ENCODE data around the gene KLHL7.

Gene KLHL7

DNA sequence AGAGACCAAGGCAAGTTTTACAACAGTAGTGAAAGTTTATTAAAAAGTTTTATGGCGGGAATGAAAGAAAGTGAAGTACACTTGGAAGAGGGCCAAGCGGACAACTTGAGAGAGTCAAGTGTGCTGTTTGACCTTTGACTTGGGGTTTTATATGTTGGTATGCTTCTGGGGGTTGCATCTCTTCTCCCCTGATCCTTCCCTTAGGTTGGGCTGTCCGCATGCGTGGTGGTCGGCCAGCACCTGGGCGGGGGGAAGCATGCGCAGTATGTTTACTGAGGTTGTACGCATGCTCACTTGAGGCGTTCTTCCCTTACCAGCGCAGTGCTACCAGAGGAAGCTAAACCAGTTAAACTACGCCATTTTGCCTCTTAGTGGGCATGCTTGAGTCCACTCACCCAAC, 108.2 kb downstream of the KLHL7 start:
- H3K9ac ChIP-seq (ENCODE audit: low read depth, low read length, poor library complexity, severe bottlenecking) = no peak overlapping the region
- H3K9me2 ChIP-seq (replicated peaks; ENCODE audit: low read depth, low read length) = no peaks in the 10 kb centered on the region
- no peaks in the 10 kb centered on the region for H3K36me3 ChIP-seq (ENCODE audit: insufficient read depth, low read length)
- H3K27me3 ChIP-seq (ENCODE audit: insufficient read depth, low read length, poor library complexity, severe bottlenecking) = no peaks in the 10 kb centered on the region
- no peaks in the 10 kb centered on the region for H3F3A ChIP-seq (ENCODE audit: low read depth)
- no peak overlapping the region for H3K4me2 ChIP-seq (ENCODE audit: low read depth, low read length, poor library complexity, severe bottlenecking)
- H3K4me1 ChIP-seq (ENCODE audit: insufficient read depth, low read length, poor library complexity, severe bottlenecking) = no peaks in the 10 kb centered on the region
- no peak overlapping the region for H3K4me3 ChIP-seq (ENCODE audit: low read length, poor library complexity, severe bottlenecking)
- H4K20me1 ChIP-seq (ENCODE audit: insufficient read depth, low read length, poor library complexity, severe bottlenecking) = no peaks in the 10 kb centered on the region
- no peaks in the 10 kb centered on the region for H3K9me3 ChIP-seq (ENCODE audit: insufficient read depth, low read depth, low read length)
- H2AFZ ChIP-seq (ENCODE audit: low read length) = no peak overlapping the region
- H3K79me2 ChIP-seq (ENCODE audit: insufficient read depth, low read length) = no peaks in the 10 kb centered on the region
- TF ChIP-seq EZH2phosphoT487 (IDR thresholded peaks at IDR 0.05; ENCODE audit: borderline replicate concordance) (no peak), CTCF (conservative IDR thresholded peaks at IDR 0.05; ENCODE audit: low read length) (no peak)

GRCh38 chr7:23214423-23214822, 108.8 kb downstream of the KLHL7 start:
- Histone ChIP-seq H3K4me3 (ENCODE audit: low read length, poor library complexity, severe bottlenecking) (no peak overlapping the region), H4K20me1 (ENCODE audit: insufficient read depth, low read length, poor library complexity, severe bottlenecking) (no peaks in the 10 kb centered on the region), H3K9me3 (ENCODE audit: insufficient read depth, low read depth, low read length) (no peaks in the 10 kb centered on the region), H3K79me2 (ENCODE audit: insufficient read depth, low read length) (no peaks in the 10 kb centered on the region), H3K9me2 (replicated peaks; ENCODE audit: low read depth, low read length) (no peaks in the 10 kb centered on the region), H3K36me3 (ENCODE audit: insufficient read depth, low read length) (no peaks in the 10 kb centered on the region), H3F3A (ENCODE audit: low read depth) (no peaks in the 10 kb centered on the region), H3K9ac (ENCODE audit: low read depth, low read length, poor library complexity, severe bottlenecking) (no peak overlapping the region), H3K4me1 (ENCODE audit: insufficient read depth, low read length, poor library complexity, severe bottlenecking) (no peaks in the 10 kb centered on the region), H3K4me2 (ENCODE audit: low read depth, low read length, poor library complexity, severe bottlenecking) (no peak overlapping the region), H2AFZ (ENCODE audit: low read length) (no peak overlapping the region), H3K27me3 (ENCODE audit: insufficient read depth, low read length, poor library complexity, severe bottlenecking) (no peaks in the 10 kb centered on the region)
- TF ChIP-seq EZH2phosphoT487 (IDR thresholded peaks at IDR 0.05; ENCODE audit: borderline replicate concordance) (no peak), CTCF (conservative IDR thresholded peaks at IDR 0.05; ENCODE audit: low read length) (no peak)

GRCh38 chr7:23214938-23215337, 109.4 kb downstream of the KLHL7 start:
- no peak overlapping the region for H2AFZ ChIP-seq (ENCODE audit: low read length)
- no peaks in the 10 kb centered on the region for H3K79me2 ChIP-seq (ENCODE audit: insufficient read depth, low read length)
- no peaks in the 10 kb centered on the region for H3K4me1 ChIP-seq (ENCODE audit: insufficient read depth, low read length, poor library complexity, severe bottlenecking)
- H3K9me3 ChIP-seq (ENCODE audit: insufficient read depth, low read depth, low read length) = no peaks in the 10 kb centered on the region
- no peaks in the 10 kb centered on the region for H3K36me3 ChIP-seq (ENCODE audit: insufficient read depth, low read length)
- H3K4me2 ChIP-seq (ENCODE audit: low read depth, low read length, poor library complexity, severe bottlenecking) = no peak overlapping the region
- no peaks in the 10 kb centered on the region for H3F3A ChIP-seq (ENCODE audit: low read depth)
- no peaks in the 10 kb centered on the region for H3K27me3 ChIP-seq (ENCODE audit: insufficient read depth, low read length, poor library complexity, severe bottlenecking)
- no peaks in the 10 kb centered on the region for H3K9me2 ChIP-seq (replicated peaks; ENCODE audit: low read depth, low read length)
- TF ChIP-seq CTCF (conservative IDR thresholded peaks at IDR 0.05; ENCODE audit: low read length) (no peak), EZH2phosphoT487 (IDR thresholded peaks at IDR 0.05; ENCODE audit: borderline replicate concordance) (no peak)
- H4K20me1 ChIP-seq (ENCODE audit: insufficient read depth, low read length, poor library complexity, severe bottlenecking) = no peaks in the 10 kb centered on the region
- H3K4me3 ChIP-seq (ENCODE audit: low read length, poor library complexity, severe bottlenecking) = no peak overlapping the region
- no peak overlapping the region for H3K9ac ChIP-seq (ENCODE audit: low read depth, low read length, poor library complexity, severe bottlenecking)

Data from Loucy (cell line).